Tibial nerve (tissue), 3 donors: ENCODE results near the gene SMAD5.

ENCODE experiments used
- POLR2A ChIP-seq, 2 donors: fragments of 450-650 bp; IDR thresholded peaks; one replicate each; pipeline ENCODE4 v1.6.1; 2017; ENCODE audit warnings: antibody characterized with exemption in 2 of 2, mild to moderate bottlenecking in 2 of 2, moderate library complexity in 2 of 2
- TF ChIP-seq, protein P1 (sequence below), 5 experiments: fragments of 200-600 bp in 3 of 5; fragments of 450-650 bp in 2 of 5; sonication (generic) in 3 of 5; IDR thresholded peaks; one replicate each; pipeline ENCODE4 v1.5.1; 2016 to 2019; ENCODE audit warnings: antibody characterized with exemption in 5 of 5, mild to moderate bottlenecking in 3 of 5, moderate library complexity in 2 of 5

DNA sequence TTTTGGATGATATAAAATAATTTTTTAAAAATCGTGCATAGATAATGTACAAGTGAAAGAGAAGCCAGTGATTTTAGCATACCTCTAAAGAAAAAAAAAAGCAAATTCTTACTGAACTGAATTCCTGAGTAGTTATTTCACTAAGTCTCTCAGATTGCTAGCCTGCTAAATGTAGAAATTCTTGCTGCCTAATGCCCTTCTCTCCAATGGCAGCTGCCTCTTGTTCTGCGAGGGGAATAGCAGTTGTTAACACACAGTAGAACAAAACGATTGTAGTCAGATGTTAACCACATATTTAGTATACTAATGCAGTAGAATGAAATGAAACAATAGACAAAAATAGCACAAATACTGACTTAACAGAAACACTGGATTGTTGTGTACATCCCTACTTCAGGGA lies 26.8 kb downstream of the SMAD5 start:
- TF ChIP-seq POLR2A (IDR thresholded peaks at IDR 0.05): no peak
- TF ChIP-seq, protein P1, sequence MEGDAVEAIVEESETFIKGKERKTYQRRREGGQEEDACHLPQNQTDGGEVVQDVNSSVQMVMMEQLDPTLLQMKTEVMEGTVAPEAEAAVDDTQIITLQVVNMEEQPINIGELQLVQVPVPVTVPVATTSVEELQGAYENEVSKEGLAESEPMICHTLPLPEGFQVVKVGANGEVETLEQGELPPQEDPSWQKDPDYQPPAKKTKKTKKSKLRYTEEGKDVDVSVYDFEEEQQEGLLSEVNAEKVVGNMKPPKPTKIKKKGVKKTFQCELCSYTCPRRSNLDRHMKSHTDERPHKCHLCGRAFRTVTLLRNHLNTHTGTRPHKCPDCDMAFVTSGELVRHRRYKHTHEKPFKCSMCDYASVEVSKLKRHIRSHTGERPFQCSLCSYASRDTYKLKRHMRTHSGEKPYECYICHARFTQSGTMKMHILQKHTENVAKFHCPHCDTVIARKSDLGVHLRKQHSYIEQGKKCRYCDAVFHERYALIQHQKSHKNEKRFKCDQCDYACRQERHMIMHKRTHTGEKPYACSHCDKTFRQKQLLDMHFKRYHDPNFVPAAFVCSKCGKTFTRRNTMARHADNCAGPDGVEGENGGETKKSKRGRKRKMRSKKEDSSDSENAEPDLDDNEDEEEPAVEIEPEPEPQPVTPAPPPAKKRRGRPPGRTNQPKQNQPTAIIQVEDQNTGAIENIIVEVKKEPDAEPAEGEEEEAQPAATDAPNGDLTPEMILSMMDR (IDR thresholded peaks at IDR 0.05): no peak
